ENCODE measurements around the gene SPCS3. TPM values are rescaled to one million over a fixed set of nuclear protein-coding genes. Genes with fewer than 3 reads are reported as not detected.
A peak's percentile ranks its signal among the peaks of the same experiment; 100 is the strongest.
"Not testable (repeated sequence)": the region's sequence is repeated elsewhere in the genome, so short reads cannot be mapped to it uniquely, and the experiment has no call there.

The SPCS3 gene
- total RNA-seq = 135 and 145 TPM in 2 replicates

DNA sequence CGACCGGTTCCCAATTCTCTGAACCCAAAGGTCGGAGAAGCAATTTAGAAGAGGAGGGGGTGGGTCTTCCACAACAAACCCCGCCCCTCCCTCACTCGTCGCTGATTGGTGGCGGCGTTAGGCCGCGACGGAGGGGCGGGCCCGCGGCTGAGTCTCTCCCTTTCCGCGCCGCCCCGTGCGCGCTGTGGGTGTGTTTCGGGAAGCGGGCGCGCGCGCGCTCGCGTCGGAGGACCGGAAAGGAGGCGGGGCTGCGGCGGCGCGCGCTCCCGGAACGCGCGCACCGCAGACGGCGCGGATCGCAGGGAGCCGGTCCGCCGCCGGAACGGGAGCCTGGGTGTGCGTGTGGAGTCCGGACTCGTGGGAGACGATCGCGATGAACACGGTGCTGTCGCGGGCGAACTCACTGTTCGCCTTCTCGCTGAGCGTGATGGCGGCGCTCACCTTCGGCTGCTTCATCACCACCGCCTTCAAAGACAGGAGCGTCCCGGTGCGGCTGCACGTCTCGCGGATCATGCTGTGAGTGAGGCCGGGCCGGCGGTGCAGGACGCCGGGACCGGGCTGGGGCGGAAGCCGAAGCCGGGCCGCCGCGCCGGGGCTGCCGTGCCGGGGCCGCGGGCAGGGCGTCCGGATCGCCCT is at the start of gene SPCS3:
SPCS3 (plus strand) TSS at position 263 of the 636 bp plus-strand sequence; CDS start at position 374, 111 bp downstream.
- peak; percentile 79 for DNase-seq (ENCODE audit: low read depth, low spot score)

DNA sequence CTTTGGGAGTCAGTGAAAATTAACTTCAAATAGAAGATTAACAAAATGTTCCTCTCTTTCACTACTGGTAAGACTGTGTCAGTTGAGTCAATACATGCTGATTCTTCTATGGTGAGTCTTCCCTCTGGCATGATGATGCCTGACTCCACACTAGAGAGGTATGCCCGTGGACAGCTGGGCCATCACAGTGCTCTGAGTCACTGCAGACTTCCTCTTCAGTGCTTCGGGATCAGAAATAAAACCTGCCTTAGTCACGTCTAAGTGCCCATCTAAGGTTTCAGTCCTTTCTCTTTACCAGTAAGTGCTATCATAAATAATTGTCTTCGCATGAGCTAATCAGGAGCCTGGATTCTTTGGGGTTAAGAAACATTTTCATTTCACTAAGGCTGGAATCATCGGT is 49.1 kb upstream of the SPCS3 start:
- no peak for DNase-seq (ENCODE audit: low read depth, low spot score)

DNA sequence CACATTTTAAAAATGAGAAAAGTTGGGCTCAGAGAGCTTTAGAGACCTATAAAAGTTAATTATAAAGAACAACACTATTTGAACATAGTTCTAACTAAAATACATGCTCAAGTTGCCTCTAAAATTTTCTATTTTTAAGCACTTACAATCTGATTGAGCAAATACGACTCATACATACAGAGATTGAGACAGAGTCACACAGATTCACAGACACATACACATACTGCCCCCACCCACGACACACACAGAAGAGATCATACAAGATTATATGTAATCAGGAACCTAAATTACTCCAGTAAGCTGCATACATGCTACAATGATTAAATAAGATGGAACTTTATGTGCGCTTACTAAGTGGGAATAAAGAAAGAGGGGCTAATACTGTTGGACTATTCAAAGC is 48.0 kb upstream of the SPCS3 start:
- DNase-seq (ENCODE audit: low read depth, low spot score) = no peak

DNA sequence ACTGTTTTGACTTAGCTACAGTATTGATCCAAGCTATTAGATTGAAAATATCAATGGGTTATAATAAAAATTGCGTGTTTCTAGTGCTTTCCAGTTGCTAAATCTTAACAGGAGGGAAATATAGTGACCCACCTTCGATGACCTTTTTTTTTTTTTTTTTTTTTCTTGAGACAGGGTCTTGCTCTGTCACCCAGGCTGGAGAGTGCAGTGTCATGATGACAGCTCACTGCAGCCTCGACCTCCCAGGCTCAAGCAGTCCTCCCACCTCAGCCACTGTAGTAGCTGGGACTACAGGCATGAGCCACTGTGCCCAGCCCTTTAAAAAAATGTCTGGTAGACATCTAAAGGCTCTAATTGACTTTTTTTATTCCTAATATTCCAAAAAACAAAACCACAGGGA is 47.0 kb upstream of the SPCS3 start:
- DNase-seq (ENCODE audit: low read depth, low spot score) = no peak

DNA sequence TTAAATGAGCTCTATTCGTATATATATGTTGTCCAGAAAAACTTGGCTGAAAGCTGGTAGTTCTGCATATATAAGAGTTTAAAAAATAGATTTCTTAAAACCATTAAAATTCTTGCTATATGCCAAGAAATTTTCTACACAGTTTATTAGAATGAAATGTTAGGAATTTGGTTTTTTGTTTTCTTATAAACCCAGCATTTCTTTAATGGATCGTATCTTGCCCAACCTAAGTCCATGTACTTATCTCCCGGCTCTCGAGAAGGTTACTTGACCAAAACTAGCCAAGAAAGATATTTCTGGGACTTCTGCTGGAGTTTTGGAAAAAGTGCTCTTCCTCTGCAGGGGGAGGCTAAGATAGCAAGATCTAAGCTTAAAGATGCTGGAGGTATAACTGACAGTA is 46.0 kb upstream of the SPCS3 start:
- no peak for DNase-seq (ENCODE audit: low read depth, low spot score)

DNA sequence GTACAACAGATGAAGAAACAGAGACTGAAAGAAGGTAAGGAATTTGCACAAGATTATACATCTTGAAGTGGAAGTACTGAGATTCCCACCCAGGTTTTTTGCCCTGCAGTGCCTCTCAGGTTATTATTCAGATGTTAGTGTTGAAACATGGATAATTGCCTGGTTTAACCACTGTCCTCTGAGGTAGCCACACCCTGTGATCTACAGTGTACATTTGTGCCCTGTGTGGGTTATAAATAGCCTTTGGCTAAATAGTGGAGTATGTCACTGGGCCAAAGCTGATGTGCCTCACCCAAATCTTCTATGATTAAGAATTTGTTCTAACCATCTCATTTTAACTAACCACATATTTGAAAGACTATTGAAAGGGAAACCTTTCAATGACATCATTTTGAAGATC is 45.3 kb upstream of the SPCS3 start:
- DNase-seq (ENCODE audit: low read depth, low spot score) = no peak

DNA sequence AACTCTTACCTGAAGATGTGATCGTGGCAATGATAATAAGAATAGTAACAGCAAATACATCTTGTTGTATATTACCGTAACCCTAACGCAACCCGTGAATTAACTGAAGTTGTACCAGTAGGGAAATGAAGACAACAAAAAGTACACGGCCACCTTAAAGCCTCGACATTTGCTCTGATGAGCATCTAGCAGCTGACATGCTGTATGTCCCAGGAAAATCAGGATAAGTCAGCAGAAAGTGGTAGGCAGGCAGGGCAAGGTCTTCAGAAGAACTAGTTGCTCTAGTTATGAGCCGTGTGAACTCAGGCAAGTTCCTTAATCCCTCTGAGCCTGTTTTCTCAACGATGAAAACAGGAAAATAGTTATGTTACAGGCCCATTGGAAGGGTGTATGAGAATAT is 43.1 kb upstream of the SPCS3 start:
- DNase-seq (ENCODE audit: low read depth, low spot score) = no peak

DNA sequence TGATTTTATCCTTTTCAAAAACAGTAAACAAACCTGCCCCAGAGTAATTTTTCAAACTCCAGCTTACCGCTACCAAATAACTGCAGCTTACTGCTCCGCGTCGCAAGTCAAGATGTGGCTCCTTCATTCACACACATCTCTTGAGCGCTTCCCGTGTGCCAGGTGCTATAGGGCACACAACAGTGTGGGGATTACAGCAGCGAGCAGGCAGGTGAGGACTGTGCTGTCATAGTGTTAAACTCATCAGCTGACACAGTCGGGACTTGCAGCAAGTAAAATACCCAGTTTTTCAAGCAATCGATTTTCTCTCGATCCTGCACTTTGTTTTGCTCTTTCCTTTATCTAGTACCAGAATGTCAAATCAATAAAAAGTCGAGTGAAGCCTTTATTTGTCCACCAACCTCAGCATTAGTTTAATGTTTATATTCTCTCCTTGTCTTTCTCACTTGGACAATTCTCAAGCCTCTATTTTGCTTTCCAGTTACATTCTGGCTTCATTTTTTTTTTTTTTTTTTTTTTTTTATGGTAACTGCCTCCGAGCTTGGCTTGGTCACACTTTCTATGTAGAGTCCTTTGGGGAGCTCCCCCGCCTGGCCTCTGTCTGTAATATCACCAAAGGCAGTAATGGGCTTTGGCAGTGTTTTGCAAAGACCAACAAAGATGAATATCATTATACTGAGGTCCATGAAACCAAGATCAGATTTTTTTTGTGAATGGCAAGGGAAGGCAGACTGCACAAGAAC is 42.4 kb upstream of the SPCS3 start:
- DNase-seq (ENCODE audit: low read depth, low spot score) = no peak

DNA sequence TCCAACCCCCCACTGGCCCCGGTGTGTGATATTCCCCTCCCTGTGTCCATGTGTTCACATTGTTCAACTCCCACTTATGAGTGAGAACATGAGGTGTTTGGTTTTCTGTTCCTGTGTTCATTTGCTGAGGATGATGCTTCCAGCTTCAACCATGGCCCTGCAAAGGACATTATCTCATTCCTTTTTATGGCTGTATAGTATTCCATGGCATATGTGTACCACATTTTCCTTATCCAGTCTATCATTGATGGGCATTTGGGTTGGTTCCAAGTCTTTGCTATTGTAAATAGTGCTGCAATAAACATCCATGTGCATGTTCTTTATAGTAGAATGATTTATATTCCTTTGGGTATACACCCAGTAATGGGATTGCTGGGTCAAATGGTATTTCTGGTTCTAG is 40.2 kb upstream of the SPCS3 start:
- DNase-seq (ENCODE audit: low read depth, low spot score) = not testable (repeated sequence)

DNA sequence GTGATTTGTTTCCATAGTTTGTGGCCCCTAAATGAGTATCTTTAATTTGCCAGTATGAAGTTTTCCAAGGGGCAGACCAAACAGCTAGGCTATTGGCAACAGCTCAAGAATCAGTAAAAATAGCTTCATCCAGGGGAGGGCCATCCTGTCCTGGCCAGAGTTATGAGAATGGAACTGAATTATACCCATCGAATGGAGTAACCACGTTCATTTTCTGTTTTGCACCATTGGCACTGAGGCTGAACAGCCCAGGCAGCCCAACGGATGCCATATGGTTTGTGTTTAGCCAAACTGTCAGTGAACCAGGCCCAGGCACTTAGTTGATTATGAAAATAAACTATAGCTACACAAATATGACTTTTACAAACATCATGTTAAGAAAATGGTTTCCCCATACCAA is 33.0 kb upstream of the SPCS3 start:
- no peak for DNase-seq (ENCODE audit: low read depth, low spot score)

DNA sequence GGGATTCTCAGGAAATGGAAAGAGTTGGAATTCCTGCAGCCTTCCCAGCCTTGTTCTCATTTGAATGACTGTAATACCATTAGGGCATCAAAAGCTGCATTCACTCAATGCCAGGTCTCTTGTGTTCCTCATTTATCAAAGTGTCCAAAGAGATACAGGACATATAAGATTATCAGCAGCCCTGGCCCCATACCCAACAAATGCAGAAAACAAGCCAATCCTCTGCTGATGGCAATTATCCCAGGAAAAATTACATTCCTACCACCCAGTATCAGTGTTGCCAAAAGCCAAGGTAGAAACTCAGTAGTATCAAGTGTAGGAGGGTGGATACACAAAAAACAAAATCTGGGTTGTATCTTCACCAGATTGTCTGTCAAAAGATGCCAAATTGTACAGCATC is 32.2 kb upstream of the SPCS3 start:
- no peak for DNase-seq (ENCODE audit: low read depth, low spot score)

DNA sequence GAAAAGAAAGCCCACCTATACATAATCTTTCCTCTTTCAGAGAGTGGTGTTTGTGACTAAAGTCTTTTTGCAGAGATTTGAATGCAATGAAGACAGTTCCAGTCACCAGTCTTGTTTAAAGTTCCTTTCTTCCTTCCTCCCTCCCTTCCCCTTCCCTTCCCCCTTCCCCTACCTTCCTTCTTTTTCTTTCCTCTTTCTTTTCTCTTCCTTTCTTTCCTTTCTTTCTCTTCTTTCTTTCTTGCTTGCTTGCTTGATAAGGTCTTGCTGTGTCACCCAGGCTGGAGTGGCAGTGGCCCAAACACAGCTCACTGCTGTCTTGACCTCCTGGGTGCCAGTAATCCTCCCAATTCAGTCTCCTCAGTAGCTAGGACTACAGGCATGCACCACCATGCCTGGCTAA is 31.7 kb upstream of the SPCS3 start:
- DNase-seq (ENCODE audit: low read depth, low spot score) = no peak

DNA sequence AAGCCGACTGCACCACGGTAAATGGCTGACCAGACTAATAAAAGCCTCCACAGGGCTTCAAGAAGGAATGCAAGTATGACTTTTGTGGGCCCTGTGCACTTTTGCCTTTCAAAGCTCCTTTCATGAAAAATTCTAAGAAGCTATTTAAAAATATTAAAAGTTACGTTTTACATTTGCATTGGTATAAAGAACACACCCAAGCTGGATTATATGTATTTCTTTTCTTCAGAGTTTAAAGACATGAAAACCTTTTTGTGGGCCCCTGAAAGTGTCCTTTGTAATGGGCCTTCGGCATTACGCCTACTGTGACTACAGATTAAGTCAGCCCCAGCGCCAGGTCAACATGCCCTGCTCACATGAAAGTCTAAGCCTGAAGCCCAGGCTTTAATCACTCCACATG is 30.2 kb upstream of the SPCS3 start:
- no peak for DNase-seq (ENCODE audit: low read depth, low spot score)

DNA sequence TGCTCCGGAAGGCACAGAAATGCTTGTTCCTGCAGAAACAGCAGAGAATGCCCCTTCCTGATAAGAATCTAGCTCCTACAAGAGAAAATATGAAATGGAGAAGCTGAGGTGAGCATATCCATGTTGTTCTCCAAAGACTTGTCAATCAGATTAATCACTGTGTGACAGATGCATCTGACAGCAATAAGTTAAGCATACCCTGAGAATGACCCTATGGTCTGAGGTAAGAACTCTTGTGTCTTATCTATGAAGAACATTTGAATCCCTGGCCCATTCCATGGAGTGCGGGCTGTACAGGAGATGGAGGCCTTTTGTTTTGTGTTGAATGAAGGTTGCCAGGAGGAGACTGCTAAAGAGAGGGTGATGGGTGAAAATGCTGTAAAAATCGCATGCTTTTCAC is 29.2 kb upstream of the SPCS3 start:
- DNase-seq (ENCODE audit: low read depth, low spot score) = no peak

DNA sequence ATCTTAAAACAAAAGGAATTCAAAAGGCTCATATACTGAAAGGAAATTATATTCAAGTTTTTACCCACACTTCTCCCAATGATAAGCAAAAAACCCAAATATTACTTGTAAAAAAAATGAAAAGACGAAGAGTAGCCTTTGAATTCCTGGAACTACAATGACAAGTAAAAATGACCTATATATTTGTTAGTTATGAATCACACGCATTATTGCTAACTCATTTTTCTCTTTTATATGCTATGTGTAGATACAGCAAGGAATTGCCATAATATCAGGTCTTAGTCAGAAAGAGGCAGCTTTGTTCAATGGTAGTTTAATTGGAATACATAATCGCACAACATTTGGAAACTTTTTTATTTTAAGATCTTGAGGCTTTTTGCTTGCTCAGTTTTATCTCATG is 28.0 kb upstream of the SPCS3 start:
- no peak for DNase-seq (ENCODE audit: low read depth, low spot score)

DNA sequence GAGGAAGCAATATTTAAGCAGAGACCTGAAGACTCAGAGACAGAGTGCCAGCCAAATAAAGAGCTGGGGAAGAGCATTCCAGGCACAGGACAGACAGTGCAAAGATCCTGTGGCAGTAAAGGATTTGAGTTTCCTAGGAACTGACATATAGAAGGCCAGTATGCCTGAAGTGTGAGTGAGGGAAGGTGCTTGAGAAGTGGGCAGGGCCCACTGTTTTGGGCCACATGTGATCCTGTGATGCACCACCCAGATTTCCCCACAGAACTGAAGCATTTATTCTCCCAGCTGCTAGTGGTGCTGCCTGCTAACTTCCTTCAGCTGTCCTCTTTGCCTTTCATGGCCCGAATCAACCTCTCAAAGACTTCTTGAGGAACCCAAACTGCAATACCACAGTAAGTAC is 26.8 kb upstream of the SPCS3 start:
- DNase-seq (ENCODE audit: low read depth, low spot score) = no peak

DNA sequence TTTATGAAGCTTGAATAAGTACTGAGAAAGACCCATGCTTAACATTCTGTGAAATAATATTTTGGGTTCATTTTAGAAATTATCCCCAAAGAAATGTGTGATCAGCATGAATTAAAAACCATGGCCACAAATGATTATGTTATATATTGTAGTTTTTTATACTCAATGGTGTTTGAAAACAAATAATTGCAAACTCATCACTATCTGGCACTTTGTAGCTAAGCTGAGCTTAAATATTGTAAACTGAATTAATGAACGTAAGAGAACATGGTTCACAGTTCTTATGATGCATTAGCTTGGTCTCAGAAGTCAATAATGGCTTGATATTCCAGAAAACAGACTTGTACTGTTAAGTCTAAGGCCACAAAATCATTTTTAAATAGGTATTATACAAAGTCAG is 26.1 kb upstream of the SPCS3 start:
- no peak for DNase-seq (ENCODE audit: low read depth, low spot score)

DNA sequence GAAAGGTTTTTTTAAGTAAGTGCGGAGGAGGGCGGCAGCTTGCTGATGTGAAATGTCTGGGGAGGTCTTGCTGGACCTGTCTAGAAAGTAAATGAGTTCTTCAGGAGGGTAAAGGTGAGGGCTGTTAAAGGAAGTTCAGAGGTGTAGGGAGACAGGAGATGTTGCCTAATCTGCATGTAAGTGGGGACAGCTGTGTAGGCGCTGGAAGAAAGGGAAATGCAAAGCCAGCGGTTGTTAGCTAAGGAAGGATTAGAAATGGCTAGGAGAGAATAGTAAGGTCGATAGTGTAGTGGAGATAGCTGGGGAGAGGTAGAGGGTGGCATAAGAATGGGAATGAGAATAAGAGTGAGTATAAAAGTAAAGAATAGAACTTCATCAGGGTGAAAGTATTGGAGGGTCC is 23.9 kb upstream of the SPCS3 start:
- DNase-seq (ENCODE audit: low read depth, low spot score) = not testable (repeated sequence)

DNA sequence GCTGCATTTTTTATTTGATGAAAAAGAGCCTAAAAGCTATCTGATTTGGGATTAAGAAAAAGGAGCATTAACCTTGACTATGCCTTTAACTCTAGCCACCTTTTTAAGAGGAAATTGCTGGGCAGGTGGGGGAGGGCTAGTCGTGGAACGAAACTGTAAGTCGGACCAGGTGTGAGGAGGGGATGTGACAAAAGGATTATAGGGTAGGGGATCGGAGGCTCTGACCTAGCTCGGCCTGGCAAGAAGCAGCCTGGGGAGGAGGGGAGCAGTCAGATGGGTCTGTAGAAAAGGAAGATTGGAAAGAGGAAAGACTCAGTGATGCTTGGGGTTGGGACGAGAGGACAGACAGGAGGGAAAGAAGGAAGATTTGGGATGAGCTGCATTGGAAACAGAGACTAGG is 21.1 kb upstream of the SPCS3 start:
- no peak for DNase-seq (ENCODE audit: low read depth, low spot score)

DNA sequence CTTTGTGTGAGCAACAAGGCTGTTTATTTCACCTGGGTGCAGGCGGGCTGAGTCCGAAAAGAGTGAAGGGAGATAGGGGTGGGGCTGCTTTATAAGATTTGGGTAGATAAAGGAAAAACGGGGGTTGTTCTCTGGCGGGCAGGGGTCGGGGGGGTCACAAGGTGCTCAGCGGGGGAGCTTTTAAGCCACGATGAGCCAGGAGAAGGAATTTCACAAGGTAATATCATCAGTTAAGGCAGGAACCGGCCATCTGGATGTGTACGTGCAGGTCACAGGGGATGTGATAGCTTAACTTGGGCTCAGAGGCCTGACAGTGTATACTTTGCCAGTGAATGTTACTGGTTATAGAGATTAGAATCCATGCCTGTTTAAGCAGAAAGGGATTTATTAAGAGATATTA is 19.7 kb upstream of the SPCS3 start:
- no peak for DNase-seq (ENCODE audit: low read depth, low spot score)

DNA sequence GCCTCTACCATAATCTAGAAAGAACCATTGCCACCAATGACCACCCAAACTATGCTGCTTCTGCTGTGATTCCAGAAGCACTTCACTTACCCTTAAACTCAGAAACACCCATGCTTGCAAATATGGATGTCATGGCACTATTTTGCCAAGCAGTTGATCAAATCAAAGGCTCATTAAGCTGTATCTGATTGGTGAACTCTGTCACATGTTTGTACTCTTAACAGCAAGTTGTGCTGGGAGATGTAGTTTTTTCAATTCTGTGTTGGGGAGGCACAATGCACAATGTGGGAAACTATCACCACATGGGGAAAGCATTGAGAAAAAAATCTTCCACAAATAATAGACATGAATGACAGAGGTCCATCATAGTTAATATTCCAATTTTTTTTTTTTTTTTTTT is 19.2 kb upstream of the SPCS3 start:
- no peak for DNase-seq (ENCODE audit: low read depth, low spot score)

DNA sequence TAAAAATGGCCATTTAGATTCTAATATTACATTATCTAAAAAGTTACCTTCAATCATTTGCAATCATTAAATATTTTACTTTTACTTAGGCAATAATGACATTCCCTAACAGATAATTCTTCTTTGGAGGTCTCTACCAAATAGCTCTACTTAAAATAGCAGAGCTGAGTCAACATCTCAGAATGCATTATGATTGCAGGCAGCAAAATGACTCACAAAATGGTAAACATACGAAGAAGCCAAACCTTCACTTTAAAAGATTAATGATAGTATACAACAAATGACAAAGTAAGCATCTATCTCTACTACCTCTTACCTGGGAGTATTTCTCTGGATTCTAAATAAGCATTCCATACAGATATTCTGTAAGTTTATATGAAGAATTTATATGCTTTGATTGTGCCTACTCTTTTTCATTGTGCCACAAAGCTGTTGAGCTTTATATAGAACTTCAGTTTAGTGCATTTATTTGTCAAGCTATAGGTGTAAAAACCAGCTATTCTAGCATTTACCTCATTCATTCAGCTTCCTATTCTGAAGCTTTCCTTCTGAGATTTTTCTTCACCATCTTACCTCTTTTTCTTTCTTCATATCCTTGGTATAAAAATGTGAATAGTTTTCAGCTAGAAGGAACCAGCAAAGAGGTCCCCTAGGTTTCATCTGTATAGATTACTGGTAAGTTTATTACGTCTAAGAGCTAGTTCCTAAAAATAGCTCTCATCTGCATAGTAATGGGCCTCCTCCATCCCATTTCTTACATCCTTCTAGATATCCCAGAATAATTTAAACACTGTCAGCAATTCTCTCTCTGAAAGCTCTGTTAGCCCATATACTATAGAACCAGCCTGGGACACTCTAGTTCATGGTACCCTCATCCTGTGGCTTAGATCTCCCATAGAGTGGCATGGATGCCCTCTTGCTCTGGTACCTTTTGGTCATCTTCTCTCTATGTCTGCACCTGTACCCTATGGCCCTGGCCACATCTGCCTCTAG is 17.2 kb upstream of the SPCS3 start:
- no peak for DNase-seq (ENCODE audit: low read depth, low spot score)

All from pulmonary artery endothelial cell (primary cell).